Loucy (cell line): ENCODE results near the gene ALS2CL.

Source experiments
- H2AFZ ChIP-seq: fragments of 200-600 bp; sonication (generic); 2 replicates; pipeline ENCODE4 v1.6.0; 2016; ENCODE audit warnings: antibody characterized with exemption, mild to moderate bottlenecking, low read length, moderate library complexity
- H3F3A ChIP-seq: fragments of 200-600 bp; 2 replicates; pipeline ENCODE4 v1.6.0; 2016; ENCODE audit warnings: antibody characterized with exemption, low read depth, mild to moderate bottlenecking
- H3K27me3 ChIP-seq: fragments of 200-600 bp; sonication (generic); 2 replicates; pipeline ENCODE4 v1.6.1; 2014; ENCODE audit warnings: low read length, mild to moderate bottlenecking; ENCODE audit not compliant: insufficient read depth, poor library complexity, severe bottlenecking
- H3K36me3 ChIP-seq: fragments of 200-600 bp; sonication (generic); 2 replicates; pipeline ENCODE4 v1.6.1; 2016; ENCODE audit warnings: low read length; ENCODE audit not compliant: insufficient read depth
- H3K4me1 ChIP-seq: fragments of 200-600 bp; sonication (generic); 2 replicates; pipeline ENCODE4 v1.5.1; 2014; ENCODE audit warnings: low read length, mild to moderate bottlenecking; ENCODE audit not compliant: insufficient read depth, poor library complexity, severe bottlenecking
- H3K4me2 ChIP-seq: fragments of 200-600 bp; sonication (generic); 2 replicates; pipeline ENCODE4 v1.6.0; 2014; ENCODE audit warnings: antibody characterized with exemption, low read length, low read depth, mild to moderate bottlenecking; ENCODE audit not compliant: poor library complexity, severe bottlenecking
- H3K4me3 ChIP-seq: fragments of 200-600 bp; sonication (generic); 2 replicates; pipeline ENCODE4 v1.5.1; 2014; ENCODE audit warnings: low read length, mild to moderate bottlenecking, mixed read lengths; ENCODE audit not compliant: poor library complexity, severe bottlenecking
- H3K79me2 ChIP-seq: fragments of 200-600 bp; sonication (generic); 2 replicates; pipeline ENCODE4 v1.6.1; 2014; ENCODE audit warnings: low read length; ENCODE audit not compliant: insufficient read depth
- H3K9ac ChIP-seq: fragments of 200-600 bp; sonication (generic); 2 replicates; pipeline ENCODE4 v1.6.0; 2014; ENCODE audit warnings: mild to moderate bottlenecking, low read depth, low read length, moderate library complexity; ENCODE audit not compliant: poor library complexity, severe bottlenecking
- H3K9me2 ChIP-seq: fragments of 200-600 bp; sonication (generic); replicated peaks from 2 replicates; pipeline ENCODE4 v1.6.1; 2016; ENCODE audit warnings: low read depth, low read length, mixed read lengths
- H3K9me3 ChIP-seq: fragments of 200-600 bp; sonication (generic); 2 replicates; pipeline ENCODE4 v1.6.1; 2014; ENCODE audit warnings: mild to moderate bottlenecking, antibody characterized with exemption, low read length, low read depth; ENCODE audit not compliant: insufficient read depth
- H4K20me1 ChIP-seq: fragments of 200-600 bp; sonication (generic); 2 replicates; pipeline ENCODE4 v1.6.0; 2014; ENCODE audit warnings: antibody characterized with exemption, low read length, mild to moderate bottlenecking; ENCODE audit not compliant: insufficient read depth, poor library complexity, severe bottlenecking
- EZH2phosphoT487 ChIP-seq: fragments of 200-600 bp; IDR thresholded peaks from 2 replicates; pipeline ENCODE4 v1.6.1; 2018; ENCODE audit warnings: antibody characterized with exemption, mild to moderate bottlenecking, moderate library complexity, borderline replicate concordance
- TF ChIP-seq, protein P1 (sequence below): fragments of 200-600 bp; sonication (generic); conservative IDR thresholded peaks from 2 replicates; pipeline ENCODE4 v1.5.1; 2014; ENCODE audit warnings: mild to moderate bottlenecking, antibody characterized with exemption, low read length

ALS2CL gene

DNA sequence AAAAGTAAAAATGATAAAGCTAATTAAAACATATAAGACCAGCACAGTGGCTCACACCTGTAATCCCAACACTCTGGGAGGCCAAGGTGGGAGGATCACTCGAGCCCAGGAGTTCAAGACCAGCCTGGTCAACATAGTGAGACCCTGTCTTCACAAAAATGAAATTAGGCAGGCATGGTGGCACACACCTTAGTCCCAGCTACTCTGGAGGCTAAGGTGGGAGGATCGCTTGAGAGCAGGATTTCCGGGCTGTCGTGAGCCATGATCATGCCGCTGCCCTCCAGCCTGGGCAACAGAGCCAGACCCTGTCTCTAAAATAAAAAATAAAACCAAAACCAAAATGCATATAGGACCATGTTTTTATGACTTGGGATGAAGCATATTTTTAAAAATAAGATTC, 29.0 kb upstream of the ALS2CL start:
- H3K36me3 ChIP-seq, result no peaks in the 10 kb centered on the region
- H3K9me3 ChIP-seq, result no peaks in the 10 kb centered on the region
- no peaks in the 10 kb centered on the region for H3K9me2 ChIP-seq
- H3K79me2 ChIP-seq, result no peaks in the 10 kb centered on the region
- TF ChIP-seq EZH2phosphoT487, result no peak
- H3K4me1 ChIP-seq, result no peaks in the 10 kb centered on the region
- no peaks in the 10 kb centered on the region for H3K27me3 ChIP-seq
- no peak overlapping the region for H3K4me2 ChIP-seq
- H3K9ac ChIP-seq, result no peak overlapping the region
- H4K20me1 ChIP-seq, result no peaks in the 10 kb centered on the region
- H3K4me3 ChIP-seq, result no peak overlapping the region
- H3F3A ChIP-seq, result no peaks in the 10 kb centered on the region
- H2AFZ ChIP-seq, result no peak overlapping the region

DNA sequence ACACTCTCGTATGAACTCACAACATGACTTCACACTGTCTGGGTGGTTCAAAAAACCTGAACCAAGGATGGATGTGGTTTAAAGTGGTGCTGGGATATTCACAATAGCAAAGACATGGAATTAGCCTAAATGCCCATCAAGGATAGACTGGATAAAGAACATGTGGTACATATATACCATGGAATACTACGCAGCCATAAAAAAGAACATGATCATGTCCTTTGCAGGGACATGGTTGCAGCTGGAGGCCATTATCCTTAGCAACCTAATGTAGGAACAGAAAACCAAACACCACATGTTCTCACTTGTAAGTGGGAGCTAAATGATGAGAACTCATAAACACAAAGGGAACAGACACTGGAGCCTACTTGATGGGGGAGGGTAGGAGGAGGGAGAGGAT, 27.5 kb upstream of the ALS2CL start:
- H3K9ac ChIP-seq, result no peak overlapping the region
- no peaks in the 10 kb centered on the region for H3K4me1 ChIP-seq
- H3K4me3 ChIP-seq, result no peak overlapping the region
- H3K9me2 ChIP-seq, result no peaks in the 10 kb centered on the region
- H3F3A ChIP-seq, result no peaks in the 10 kb centered on the region
- no peak overlapping the region for H3K4me2 ChIP-seq
- H3K9me3 ChIP-seq, result no peaks in the 10 kb centered on the region
- no peaks in the 10 kb centered on the region for H3K36me3 ChIP-seq
- H2AFZ ChIP-seq, result no peak overlapping the region
- no peak for TF ChIP-seq EZH2phosphoT487
- TF ChIP-seq, protein P1, sequence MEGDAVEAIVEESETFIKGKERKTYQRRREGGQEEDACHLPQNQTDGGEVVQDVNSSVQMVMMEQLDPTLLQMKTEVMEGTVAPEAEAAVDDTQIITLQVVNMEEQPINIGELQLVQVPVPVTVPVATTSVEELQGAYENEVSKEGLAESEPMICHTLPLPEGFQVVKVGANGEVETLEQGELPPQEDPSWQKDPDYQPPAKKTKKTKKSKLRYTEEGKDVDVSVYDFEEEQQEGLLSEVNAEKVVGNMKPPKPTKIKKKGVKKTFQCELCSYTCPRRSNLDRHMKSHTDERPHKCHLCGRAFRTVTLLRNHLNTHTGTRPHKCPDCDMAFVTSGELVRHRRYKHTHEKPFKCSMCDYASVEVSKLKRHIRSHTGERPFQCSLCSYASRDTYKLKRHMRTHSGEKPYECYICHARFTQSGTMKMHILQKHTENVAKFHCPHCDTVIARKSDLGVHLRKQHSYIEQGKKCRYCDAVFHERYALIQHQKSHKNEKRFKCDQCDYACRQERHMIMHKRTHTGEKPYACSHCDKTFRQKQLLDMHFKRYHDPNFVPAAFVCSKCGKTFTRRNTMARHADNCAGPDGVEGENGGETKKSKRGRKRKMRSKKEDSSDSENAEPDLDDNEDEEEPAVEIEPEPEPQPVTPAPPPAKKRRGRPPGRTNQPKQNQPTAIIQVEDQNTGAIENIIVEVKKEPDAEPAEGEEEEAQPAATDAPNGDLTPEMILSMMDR, result no peak
- no peaks in the 10 kb centered on the region for H3K27me3 ChIP-seq
- H4K20me1 ChIP-seq, result no peaks in the 10 kb centered on the region
- H3K79me2 ChIP-seq, result no peaks in the 10 kb centered on the region

DNA sequence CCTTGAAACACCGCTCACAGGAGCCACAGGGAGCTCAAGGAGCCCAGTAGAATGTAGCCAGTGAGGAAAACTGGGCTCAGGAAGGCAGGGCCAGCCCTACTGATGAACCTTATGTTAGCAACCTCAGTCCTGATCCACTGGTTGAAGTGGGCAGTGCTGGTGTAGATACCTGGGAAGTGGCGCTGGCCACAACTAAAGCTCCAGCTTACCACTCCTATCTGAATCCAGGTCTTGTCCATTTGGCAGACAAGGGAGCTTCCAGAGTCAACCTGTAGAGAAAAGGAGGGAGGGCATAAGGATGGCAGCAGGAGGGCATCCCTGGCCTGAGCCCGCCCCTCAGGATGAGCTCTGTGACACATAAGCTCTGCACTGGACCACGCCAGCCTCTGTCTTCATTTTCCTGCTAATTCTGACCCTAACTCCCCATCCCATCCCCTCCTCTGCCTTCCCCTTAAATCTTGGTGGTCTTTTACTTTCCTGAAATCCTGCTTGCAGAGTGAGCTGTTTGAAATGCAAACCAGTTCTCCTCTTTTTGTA, 26.3 kb upstream of the ALS2CL start:
- TF ChIP-seq EZH2phosphoT487, result no peak
- TF ChIP-seq, protein P1, result no peak
- H3K36me3 ChIP-seq, result no peaks in the 10 kb centered on the region
- no peak overlapping the region for H3K9ac ChIP-seq
- no peaks in the 10 kb centered on the region for H3K4me1 ChIP-seq
- H3K79me2 ChIP-seq, result no peaks in the 10 kb centered on the region
- H3K4me2 ChIP-seq, result no peak overlapping the region
- H3F3A ChIP-seq, result no peaks in the 10 kb centered on the region
- no peaks in the 10 kb centered on the region for H3K9me3 ChIP-seq
- no peak overlapping the region for H3K4me3 ChIP-seq
- no peak overlapping the region for H2AFZ ChIP-seq
- no peaks in the 10 kb centered on the region for H3K9me2 ChIP-seq
- H3K27me3 ChIP-seq, result no peaks in the 10 kb centered on the region
- no peaks in the 10 kb centered on the region for H4K20me1 ChIP-seq

DNA sequence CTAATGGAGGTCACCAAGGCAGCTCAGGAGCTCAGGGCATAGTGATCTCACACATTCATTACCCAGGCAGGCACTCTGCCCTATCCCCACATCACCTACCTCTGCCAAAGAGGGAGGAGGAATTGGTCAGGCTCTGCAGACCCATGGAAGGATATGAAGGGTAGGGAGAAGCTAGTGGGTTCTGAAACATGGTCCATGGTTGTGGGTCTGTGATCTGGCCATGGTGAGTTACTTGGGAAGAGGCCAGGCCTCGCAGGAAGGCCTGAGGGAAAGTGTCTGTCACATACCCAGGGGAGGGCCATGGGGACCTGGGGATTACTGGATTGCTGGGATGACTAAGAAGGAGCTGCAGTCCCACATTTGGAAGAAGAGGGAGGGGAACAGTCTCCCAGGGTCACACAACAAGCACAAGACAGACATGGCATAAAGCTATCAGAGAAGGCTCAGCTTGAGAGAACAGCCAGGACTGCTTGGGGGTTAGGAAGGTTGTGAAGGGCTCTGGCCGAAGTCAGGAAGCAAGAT, 25.6 kb upstream of the ALS2CL start:
- Histone ChIP-seq H3F3A (no peaks in the 10 kb centered on the region), H3K4me1 (no peaks in the 10 kb centered on the region), H3K79me2 (no peaks in the 10 kb centered on the region), H3K9me3 (no peaks in the 10 kb centered on the region), H2AFZ (no peak overlapping the region), H4K20me1 (no peaks in the 10 kb centered on the region), H3K36me3 (no peaks in the 10 kb centered on the region), H3K4me2 (no peak overlapping the region), H3K4me3 (no peak overlapping the region), H3K9ac (no peak overlapping the region), H3K27me3 (no peaks in the 10 kb centered on the region), H3K9me2 (no peaks in the 10 kb centered on the region)
- TF ChIP-seq EZH2phosphoT487, result no peak
- TF ChIP-seq, protein P1, result no peak
